ENCODE results near the gene MAP6.

DNA sequence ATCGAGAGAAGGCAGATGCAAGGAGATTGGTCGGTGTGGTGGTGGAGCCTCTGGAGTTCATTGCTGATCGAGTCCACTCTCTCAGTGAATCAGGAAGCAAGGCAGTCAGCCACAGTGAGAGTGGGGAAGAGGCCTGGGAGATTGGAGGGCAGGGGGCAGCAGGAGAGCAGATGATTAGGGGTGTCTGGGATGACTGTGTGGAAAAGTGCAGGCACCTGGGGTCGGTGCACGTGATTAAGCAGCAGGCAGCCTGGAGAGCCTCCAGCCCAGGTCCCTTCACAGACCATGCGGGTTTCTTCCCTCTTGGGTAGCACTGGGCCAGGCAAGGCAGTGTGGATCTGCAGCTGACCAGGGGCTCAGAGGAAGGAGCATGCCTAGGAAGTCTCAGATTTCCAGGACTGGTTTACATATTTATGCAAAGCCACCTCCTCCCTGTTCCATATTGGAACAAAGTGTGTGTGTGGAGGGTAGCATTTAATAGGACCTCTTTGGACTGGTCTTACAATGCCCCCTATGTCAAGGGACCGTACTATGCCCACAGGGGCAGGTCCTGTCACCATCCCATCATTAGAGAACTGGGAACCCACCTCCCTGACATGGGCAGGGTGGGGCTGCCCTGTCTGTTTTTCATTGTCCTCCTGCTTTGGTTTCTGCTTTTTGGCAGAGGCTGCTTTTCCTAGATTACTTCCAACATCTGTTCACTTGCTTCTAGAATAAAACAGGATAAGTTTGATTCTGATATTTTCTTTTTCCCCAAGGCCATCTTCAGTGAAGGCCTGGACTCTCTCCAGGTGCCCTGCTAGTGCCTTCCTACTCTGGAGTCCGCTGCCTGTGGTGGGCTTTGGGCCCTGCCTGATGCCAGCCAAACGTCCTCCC lies 129.1 kb downstream of the MAP6 start:
- TF ChIP-seq, protein P1, sequence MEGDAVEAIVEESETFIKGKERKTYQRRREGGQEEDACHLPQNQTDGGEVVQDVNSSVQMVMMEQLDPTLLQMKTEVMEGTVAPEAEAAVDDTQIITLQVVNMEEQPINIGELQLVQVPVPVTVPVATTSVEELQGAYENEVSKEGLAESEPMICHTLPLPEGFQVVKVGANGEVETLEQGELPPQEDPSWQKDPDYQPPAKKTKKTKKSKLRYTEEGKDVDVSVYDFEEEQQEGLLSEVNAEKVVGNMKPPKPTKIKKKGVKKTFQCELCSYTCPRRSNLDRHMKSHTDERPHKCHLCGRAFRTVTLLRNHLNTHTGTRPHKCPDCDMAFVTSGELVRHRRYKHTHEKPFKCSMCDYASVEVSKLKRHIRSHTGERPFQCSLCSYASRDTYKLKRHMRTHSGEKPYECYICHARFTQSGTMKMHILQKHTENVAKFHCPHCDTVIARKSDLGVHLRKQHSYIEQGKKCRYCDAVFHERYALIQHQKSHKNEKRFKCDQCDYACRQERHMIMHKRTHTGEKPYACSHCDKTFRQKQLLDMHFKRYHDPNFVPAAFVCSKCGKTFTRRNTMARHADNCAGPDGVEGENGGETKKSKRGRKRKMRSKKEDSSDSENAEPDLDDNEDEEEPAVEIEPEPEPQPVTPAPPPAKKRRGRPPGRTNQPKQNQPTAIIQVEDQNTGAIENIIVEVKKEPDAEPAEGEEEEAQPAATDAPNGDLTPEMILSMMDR (IDR thresholded peaks at IDR 0.05): no peak
- no peak for TF ChIP-seq POLR2A (IDR thresholded peaks at IDR 0.05)
